Ishikawa (cell line): ENCODE data around the gene HBP1.

Source experiments
- CEBPB ChIP-seq: IDR thresholded peaks from 2 replicates; pipeline ENCODE4 v1.6.1; 2012
- CREB1 ChIP-seq: IDR thresholded peaks from 2 replicates; pipeline ENCODE4 v1.6.1; 2012; ENCODE audit warnings: low read depth
- EGR1 ChIP-seq: IDR thresholded peaks from 2 replicates; pipeline ENCODE4 v1.6.1; 2012
- EP300 ChIP-seq: IDR thresholded peaks from 2 replicates; pipeline ENCODE4 v1.6.1; 2012; ENCODE audit warnings: borderline replicate concordance
- NFIC ChIP-seq: IDR thresholded peaks from 2 replicates; pipeline ENCODE4 v1.6.1; 2012
- RAD21 ChIP-seq: IDR thresholded peaks from 2 replicates; pipeline ENCODE4 v1.6.1; 2012; ENCODE audit warnings: low read depth
- TAF1 ChIP-seq: IDR thresholded peaks from 2 replicates; pipeline ENCODE4 v1.6.1; 2012; ENCODE audit warnings: low read depth, mild to moderate bottlenecking
- TCF12 ChIP-seq: IDR thresholded peaks from 2 replicates; pipeline ENCODE4 v1.6.1; 2012; ENCODE audit warnings: low read depth
- TEAD4 ChIP-seq: IDR thresholded peaks from 2 replicates; pipeline ENCODE4 v1.6.1; 2012
- YY1 ChIP-seq: IDR thresholded peaks from 2 replicates; pipeline ENCODE4 v1.6.1; 2012; ENCODE audit warnings: low read depth
- TF ChIP-seq, protein P1 (sequence below): IDR thresholded peaks from 2 replicates; pipeline ENCODE4 v1.6.1; 2012; ENCODE audit warnings: low read depth, mild to moderate bottlenecking
- TF ChIP-seq, protein P2 (sequence below): IDR thresholded peaks from 2 replicates; pipeline ENCODE4 v1.6.1; 2012
- TF ChIP-seq, protein P3 (sequence below): IDR thresholded peaks from 2 replicates; pipeline ENCODE4 v1.6.1; 2012

DNA sequence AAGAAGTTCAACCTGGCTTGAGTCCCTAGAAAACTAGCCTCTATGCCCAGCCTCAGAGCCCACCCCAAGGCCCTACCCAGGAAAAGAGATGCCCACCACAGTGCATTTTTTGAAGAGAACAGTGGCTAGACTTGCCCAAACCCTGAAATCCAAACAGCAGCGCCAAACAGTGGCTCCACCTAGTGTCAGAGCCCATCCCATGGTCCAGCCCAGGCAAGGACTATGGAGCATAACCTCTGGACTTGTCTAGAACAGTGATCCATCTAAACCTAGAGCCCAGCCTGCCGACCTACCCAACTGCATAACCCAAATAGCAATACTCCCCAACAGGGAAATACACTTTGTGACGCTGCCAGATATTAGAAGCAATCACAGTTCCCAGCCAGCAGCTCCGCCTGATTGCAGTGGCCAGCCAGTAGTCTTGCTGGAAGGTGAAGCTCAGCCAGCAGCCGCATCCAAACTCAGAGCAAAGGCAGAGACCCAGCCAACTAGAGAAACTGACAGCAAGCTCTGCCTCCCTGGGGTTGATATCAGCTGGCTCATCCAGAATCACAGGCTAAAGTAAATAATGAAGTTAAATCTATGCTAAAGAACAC lies 44.5 kb downstream of the HBP1 start:
- TF ChIP-seq NFIC (no peak), TCF12 (no peak), TEAD4 (no peak), EGR1 (no peak), CEBPB (no peak), EP300 (no peak), YY1 (no peak), CREB1 (no peak), RAD21 (no peak), TAF1 (no peak)
- TF ChIP-seq, protein P1, sequence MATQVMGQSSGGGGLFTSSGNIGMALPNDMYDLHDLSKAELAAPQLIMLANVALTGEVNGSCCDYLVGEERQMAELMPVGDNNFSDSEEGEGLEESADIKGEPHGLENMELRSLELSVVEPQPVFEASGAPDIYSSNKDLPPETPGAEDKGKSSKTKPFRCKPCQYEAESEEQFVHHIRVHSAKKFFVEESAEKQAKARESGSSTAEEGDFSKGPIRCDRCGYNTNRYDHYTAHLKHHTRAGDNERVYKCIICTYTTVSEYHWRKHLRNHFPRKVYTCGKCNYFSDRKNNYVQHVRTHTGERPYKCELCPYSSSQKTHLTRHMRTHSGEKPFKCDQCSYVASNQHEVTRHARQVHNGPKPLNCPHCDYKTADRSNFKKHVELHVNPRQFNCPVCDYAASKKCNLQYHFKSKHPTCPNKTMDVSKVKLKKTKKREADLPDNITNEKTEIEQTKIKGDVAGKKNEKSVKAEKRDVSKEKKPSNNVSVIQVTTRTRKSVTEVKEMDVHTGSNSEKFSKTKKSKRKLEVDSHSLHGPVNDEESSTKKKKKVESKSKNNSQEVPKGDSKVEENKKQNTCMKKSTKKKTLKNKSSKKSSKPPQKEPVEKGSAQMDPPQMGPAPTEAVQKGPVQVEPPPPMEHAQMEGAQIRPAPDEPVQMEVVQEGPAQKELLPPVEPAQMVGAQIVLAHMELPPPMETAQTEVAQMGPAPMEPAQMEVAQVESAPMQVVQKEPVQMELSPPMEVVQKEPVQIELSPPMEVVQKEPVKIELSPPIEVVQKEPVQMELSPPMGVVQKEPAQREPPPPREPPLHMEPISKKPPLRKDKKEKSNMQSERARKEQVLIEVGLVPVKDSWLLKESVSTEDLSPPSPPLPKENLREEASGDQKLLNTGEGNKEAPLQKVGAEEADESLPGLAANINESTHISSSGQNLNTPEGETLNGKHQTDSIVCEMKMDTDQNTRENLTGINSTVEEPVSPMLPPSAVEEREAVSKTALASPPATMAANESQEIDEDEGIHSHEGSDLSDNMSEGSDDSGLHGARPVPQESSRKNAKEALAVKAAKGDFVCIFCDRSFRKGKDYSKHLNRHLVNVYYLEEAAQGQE = no peak
- TF ChIP-seq, protein P2, sequence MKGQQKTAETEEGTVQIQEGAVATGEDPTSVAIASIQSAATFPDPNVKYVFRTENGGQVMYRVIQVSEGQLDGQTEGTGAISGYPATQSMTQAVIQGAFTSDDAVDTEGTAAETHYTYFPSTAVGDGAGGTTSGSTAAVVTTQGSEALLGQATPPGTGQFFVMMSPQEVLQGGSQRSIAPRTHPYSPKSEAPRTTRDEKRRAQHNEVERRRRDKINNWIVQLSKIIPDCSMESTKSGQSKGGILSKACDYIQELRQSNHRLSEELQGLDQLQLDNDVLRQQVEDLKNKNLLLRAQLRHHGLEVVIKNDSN = no peak
- TF ChIP-seq, protein P3, sequence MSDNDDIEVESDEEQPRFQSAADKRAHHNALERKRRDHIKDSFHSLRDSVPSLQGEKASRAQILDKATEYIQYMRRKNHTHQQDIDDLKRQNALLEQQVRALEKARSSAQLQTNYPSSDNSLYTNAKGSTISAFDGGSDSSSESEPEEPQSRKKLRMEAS = no peak
